GM19455 (cell line): Measurements from ENCODE around the gene RPLP2.
A peak's percentile ranks its signal among the peaks of the same experiment; 100 is the strongest.

Experiments used
- ATAC-seq: cut with Tn5 transposase; IDR thresholded peaks from one replicate; pipeline ENCODE4 v1.9.1; 2021; ENCODE audit not compliant: unreplicated experiment

Gene RPLP2

DNA sequence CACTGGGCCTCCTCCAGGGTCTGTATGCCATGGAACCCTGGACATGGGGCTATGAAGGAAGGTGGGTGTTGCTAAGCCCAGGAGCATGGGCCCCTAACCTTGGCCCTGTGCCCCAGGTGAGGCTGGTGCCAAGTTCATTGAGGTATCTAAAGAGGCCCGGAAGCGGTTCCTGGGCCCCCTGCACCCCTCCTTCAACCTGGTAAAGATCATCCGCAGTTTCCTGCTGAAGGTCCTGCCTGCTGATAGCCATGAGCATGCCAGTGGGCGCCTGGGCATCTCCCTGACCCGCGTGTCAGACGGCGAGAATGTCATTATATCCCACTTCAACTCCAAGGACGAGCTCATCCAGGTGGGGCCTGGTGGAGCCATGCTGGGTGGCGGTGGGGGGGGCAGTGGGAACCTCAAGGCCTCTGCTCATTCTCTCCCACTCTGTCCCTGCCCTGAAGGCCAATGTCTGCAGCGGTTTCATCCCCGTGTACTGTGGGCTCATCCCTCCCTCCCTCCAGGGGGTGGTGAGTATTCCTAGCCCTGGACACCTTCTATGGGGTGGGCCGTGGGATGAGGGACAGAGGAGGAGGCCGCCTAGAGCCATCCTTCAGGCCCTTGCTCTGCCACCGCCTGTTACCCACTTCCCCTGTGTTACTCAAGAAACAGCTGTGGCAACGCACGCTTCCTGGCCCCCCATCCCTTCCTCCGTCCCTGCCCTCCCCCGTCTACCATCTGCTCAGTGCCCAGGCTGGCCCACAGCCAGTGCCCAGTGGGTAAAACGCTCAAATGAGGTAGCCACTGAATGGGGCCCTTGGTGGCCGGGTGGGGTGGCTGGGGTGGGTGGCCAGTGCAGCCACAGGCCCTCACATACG lies 12.0 kb downstream of the RPLP2 start:
- ATAC-seq = no peak

DNA sequence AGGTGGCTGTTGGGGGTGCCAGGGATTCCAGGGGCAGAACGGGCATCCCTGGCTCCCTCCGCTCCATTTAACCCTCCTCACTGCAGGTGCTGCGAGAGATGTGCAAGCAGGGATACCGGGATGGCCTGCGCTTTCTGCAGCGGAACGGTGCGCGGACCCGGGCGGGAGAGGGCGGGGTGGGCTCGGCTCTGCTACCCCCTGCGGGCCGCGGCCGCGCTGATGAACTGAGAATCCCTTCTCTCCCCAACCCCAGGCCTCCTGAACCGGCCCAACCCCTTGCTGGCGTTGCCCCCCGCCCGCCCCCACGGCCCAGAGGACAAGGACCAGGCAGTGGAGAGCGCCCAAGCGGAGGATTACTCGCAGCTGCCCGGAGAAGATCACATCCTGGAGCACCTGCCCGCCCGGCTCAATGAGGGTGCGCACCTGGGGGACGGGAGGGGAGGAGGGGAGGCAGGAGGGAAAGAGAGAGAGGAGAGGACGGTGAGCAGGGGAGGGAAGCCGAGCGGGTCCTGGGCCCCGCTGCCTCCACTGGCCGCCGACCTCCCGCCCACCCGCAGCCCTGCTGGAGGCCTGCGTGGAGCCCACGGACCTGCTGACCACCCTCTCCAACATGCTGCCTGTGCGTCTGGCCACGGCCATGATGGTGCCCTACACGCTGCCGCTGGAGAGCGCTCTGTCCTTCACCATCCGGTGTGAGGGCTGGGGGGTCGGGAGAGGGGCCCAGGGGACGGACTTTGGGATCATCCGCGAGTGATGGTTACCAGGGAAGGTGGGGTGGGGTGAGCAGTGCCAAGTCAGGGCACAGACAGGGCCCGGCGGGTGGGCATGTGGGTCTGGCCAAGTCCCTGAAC lies 13.9 kb downstream of the RPLP2 start:
- ATAC-seq = no peak

DNA sequence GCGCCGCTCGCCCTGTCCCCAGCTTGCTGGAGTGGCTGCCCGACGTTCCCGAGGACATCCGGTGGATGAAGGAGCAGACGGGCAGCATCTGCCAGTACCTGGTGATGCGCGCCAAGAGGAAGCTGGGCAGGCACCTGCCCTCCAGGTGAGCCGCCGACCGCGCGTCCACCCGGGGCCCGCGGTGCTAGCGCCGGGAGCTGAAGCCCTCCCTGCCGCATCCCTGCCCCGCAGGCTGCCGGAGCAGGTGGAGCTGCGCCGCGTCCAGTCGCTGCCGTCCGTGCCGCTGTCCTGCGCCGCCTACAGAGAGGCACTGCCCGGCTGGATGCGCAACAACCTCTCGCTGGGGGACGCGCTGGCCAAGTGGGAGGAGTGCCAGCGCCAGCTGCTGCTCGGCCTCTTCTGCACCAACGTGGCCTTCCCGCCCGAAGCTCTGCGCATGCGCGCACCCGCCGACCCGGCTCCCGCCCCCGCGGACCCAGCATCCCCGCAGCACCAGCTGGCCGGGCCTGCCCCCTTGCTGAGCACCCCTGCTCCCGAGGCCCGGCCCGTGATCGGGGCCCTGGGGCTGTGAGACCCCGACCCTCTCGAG lies 14.6 kb downstream of the RPLP2 start:
- no peak for ATAC-seq

DNA sequence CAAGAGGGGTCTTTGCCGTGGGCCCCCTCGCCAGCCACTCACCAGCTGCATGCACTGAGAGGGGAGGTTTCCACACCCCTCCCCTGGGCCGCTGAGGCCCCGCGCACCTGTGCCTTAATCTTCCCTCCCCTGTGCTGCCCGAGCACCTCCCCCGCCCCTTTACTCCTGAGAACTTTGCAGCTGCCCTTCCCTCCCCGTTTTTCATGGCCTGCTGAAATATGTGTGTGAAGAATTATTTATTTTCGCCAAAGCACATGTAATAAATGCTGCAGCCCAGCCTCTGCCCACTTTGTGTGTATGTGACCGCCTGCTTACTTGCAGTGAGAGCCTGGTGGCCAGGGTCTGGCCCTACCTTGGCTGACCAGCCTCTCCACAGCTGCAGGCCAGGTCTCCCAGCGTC lies 15.2 kb downstream of the RPLP2 start:
- no peak for ATAC-seq

DNA sequence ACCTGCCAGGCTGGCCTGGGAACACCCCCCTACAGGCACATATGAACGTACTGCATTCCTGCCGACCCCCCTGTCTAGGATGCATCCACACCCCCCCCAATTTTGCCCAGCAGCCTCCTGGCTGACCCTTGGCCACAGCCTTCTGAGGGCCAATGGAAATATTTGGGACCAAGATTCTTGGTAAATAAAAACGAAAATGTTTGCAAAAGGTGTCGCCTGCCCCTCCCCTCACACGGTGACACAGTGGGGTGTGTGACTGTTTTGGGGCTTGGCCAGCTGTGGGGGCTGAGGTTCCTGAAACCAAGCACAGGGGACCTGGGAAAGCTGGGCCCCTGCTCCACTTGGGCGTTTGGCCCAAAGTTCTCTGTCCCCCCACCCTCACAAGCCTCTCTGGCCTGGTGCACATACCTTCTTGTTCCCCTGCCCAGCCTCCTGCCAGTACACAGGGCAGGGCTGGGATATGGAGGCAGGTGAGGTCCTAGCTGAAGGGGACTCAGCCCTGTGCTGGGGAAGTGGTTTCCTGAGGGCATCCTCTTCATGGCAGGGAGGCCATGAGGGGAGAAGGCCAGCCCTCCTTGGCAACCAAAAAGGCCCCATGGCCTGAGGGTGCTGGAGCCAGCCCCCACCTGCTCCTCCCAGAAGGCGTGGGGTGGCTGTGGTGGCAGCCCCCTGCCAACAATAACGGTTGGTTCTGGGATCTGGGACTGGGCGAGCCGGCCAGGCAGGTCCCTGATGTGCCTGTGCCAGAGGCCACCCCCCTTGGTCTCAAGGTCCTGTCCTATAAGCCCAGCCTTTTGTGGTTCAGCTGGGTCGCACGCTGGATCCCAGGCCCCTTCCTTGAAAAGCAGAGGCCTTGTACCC lies 15.8 kb downstream of the RPLP2 start:
- ATAC-seq = no peak

DNA sequence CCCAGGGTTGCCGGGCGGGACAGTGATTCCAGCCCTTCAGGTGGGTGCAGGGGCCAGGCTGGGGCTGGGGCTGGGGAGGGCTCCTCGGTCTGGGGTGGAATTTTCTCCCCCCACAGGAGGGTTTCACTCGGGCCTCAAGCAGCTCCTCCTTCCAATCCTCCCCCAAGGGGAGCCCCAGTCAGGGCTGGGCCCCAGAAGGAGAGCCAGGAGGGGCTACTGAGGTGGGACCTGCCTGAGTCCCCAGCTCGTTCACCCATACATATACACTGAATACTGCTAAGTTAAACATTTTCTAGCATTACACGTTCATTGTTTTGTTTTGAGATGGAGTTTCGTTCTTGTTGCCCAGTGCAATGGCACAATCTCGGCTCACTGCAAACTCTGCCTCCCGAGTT lies 16.5 kb downstream of the RPLP2 start:
- ATAC-seq = no peak

DNA sequence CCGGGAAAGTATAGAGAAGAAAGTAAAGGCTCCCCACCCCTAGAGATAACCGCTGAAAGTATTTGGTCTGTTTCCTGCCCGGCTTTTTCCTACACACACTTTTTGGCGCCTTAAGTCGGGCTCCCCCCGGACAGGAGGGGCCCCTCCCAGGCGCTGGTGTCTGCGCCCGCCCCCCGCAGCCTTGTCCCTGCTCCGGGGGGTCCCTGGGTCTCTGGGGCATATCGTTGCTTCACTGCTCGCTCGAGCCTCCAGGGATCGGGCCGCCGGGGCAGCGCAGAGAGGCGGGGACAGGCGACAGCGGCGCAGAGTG lies 17.0 kb downstream of the RPLP2 start:
- peak; percentile 13 for ATAC-seq

DNA sequence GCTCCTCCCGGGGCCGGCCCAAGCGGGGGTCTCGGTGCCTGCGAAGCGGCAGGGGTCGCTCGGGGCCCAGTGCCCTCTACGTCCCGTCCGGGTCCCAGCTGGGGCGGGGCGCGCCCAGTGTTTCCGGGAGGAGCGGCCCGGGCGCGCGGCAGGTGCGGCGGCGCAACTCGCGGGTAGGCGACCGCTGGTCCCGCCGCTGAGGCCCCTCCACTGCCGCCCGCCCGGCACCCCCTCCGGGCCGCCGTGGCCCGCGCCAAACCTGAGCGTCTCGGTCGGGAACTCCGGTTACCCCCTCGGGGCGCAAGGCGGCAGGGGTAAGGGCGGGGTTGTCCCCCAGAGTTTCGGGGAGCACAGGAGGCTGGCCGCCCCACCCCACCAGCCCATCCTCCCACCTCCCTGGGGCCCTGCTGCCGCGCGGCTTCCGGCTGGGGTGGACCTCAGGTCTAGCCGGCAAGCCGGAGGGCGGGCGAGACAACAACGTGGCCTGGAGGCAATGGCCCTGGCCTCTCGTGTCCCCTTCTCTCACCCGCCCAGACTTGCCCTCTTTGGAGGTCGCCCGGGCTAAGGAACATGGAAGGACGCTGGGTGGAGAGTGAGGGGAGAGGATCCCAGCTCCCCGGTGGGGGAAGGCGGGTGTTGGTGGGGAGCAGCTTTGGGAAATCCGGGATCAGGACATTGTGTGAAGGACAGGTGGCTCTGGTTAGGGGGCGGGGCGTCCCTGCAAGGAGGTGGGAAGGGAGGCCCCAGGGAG lies 17.6 kb downstream of the RPLP2 start:
- ATAC-seq = peak; percentile 36

DNA sequence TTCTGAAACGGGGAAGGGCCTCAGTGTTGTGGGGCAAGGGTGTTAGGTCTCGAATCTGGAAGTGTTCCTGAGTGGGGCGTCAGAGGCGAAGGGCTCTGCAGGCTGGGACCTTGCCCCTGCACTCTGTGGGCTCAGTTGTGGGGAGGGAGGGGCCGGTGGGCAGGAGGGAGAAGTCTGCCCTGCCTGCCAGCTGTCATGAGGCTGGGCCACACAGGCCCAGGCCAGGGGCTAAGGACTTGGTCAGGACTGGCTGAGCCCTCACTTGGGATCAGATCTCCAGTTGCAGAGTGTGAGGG lies 18.1 kb downstream of the RPLP2 start, which contains the start of gene CRACR2B:
Gene CRACR2B (plus strand): TSS at position 23 of the 296 bp plus-strand sequence. CDS start 689 bp downstream, outside the sequence.
- ATAC-seq = no peak

DNA sequence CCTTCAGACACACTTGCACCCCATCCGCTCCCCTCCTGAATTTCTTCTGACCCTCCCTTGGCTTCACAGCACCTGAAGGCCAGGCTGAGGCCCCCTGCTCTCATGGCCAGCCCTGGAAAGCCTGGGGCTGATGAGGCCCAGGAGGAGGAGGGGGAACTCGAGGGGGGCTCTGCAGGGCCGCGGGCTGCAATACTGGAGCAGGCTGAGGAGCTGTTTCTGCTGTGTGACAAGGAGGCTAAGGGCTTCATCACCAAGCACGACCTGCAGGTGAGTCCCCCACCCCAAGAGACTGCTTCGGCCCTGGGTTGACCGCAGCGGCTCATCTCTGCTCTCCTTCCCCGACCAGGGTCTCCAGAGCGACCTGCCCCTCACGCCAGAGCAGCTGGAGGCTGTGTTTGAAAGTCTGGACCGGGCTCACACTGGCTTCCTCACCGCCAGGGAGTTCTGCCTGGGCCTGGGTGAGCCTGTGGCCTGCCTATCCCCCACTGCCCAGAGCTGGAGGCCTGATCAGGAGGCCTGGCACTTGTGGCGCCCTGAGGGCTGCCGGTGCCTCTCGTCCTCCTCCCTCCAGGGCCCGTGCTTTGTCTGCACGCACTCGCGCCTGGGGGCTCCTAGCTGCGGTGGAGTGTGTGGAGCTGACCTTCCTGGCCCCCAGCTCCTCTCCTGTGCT lies 18.9 kb downstream of the RPLP2 start:
- ATAC-seq = no peak

DNA sequence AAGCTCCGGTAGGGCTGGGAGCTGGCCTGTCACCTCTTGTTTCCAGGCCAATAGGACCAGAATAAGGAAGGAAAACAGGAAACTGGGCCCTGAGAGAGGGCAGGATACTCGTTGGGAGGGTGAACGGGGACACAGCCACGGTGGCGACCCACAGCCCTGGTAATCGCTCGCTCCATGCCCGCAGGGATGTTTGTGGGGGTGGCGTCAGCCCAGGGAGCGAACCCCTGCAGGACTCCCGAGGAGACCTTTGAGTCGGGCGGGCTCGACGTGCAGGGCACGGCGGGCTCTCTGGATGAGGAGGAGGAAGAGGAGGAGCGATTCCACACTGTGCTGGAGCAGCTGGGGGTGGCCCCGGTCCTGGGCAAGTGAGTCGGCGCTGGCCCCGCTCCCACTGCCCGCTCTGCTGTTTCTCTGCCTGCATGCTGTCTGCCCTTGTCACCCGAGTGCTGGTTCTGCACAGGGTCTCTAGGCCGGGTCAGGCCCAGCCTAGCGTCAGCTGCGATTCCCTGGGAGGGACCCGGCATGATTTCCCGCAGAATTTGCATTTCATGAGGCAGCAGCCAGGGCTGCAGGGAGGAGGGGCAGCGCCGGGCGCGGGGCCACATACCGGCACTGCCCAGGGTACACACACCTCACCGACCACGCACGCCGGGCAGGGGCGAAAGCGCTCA lies 19.5 kb downstream of the RPLP2 start:
- ATAC-seq = no peak

DNA sequence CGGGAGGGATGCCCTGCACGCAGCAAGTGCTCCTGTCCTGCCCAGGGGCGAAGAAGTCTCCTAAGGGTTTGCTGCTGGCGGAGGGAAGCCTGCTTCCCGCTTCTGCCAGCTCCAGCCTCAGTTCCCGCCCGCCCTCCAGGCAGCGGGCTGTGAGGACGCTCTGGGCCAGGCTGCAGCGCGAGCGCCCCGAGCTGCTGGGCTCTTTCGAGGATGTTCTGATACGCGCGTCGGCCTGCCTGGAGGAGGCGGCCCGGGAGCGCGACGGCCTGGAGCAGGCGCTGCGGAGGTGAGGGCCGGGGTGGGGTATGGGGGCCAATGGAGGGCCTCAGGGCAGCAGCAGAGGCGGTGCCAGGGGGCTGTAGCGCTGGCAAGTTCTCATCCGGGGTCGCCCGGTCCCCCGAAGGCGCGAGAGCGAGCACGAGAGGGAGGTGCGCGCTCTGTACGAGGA lies 20.1 kb downstream of the RPLP2 start:
- ATAC-seq = no peak

DNA sequence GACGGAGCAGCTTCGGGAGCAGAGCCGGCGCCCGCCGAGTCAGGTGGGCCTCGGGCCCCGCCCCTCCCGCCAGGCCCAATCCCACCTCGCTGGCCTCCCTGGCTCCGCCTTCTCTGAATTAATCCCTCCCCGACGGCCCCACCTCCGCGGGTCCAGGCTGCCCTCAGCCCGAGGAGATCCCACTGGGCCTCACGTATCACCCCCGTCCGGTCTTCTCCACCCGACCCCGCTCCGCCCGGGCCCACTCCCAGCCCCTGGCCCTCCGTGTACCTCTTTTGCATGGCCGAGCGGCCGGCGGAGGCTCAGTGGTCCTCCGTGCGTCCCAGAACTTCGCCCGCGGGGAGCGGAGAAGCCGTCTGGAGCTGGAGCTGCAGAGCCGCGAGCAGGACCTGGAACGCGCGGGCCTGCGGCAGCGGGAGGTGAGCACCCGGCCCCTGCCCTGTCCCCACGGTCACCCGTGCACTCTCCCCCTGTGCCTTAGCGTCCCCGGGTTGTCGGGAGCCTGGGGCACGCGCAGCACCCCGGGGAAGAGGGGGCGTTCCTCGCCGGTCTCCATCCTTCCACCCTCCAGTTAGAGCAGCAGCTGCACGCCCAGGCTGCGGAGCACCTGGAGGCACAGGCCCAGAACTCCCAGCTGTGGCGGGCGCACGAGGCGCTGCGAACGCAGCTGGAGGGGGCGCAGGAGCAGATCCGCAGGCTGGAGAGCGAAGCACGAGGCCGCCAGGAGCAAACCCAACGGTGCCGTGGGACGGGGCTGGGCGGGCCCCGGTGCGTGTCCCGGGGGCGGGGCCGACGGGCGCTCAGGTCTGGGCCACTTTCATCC lies 20.7 kb downstream of the RPLP2 start:
- peak; percentile 38 for ATAC-seq

DNA sequence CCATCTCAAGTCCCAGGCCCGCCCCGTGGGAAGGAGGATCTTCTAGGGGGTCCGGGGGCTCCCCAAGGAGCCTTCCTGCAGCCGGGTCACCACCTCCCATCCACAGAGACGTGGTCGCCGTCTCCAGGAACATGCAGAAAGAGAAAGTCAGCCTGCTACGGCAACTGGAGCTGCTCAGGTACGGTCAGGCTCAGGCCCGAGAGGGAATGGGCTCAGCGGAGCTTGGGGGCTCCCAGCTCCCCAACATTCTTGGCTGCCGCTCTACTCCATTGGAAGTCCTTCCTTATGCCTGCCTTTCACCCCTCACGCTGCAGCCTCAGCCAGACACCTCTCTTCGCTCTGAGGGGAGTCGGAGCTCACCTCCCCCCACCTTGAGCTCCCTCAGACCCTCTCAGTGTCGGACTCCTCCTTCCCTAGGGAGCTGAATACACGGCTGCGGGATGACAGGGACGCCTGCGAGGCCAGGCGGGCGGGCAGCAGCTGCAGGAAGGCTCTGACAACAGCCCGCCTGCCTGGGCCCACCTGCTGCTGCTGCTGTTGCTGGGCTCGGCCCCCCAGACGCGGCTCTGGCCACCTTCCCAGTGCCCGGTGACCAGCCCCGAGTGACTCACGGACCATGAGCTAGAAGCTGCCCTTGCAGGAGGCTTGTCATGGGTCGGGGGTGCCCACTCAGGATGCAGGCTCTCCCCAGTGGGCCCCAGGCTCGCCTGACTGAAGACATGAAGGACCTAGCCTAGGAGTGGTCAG lies 21.5 kb downstream of the RPLP2 start:
- ATAC-seq = no peak

DNA sequence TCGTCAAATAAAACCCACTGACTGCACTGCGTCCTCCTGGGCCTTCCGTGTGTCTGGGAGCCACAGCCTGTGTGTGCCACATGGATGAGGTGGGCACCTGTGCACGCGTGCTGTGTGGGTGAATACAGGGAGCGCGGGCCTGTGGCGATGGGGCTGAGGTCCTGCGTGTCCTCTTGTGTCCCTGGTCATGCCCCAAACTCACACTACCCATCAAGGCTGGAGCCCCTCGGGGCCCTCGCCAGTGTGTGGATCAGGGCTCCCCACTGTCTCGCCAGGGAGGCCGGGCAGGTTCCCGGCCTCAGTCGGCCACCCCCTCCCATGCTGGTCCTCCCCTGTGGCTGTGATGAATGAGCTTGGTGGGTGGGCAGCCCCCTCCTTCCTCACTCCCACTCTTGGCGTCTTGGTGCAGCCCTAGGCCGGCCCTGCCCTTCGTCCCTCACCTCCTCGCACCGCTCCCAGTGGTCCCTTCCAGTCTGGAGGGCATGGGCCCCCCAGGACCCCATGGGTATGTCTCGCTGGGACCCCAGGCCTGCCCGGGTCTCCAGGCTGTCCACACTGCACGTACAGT lies 22.3 kb downstream of the RPLP2 start:
- no peak for ATAC-seq

DNA sequence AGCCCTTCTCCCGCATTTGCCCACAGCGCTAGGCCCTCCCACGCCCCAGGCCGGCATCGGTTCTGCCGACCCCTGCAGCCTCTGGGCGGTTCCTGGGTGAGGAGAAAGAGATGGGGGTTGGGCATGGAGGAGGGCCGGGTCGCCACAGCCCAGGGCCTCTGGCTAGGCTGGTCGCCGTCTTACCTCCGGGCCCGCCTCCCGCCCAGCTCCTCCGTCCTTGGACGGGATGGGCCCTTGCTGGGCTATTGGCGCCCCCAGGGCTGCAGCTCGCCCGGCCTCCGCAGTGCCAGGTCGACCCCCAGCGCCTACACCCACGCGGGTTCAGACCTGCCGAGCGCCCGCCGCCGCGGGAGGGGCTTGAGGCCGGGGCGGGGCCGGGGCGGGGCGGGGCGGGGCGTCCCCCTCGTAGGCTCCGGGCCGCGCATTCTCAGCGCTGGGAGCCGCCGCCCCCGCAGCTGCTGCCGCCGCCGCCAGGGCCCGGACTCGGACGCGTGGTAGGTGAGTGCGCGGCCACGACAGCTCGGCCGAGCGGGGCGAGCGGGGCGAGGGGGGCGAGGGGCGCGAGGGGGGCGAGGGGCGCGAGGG lies 22.9 kb downstream of the RPLP2 start, which contains the start of gene CD151:
Gene CD151 (plus strand): TSS at position 424 of the 585 bp plus-strand sequence. CDS start 3,118 bp downstream, outside the sequence.
- no peak for ATAC-seq
